GM12878 (cell line): ENCODE results near the gene MOCS1. TPM values are rescaled to one million over a fixed set of nuclear protein-coding genes. Genes with fewer than 3 reads are reported as not detected.

Experiments used
- ATAC-seq: fragments of 200-7000 bp; cut with Tn5 transposase; 3 replicates; pipeline ENCODE4 v1.9.1; 2020; ENCODE audit warnings: mild to moderate bottlenecking, moderate library complexity
- BruUV-seq: library from RNA; stranded (reverse); fragments of 400-500 nt; replicated peaks from 2 replicates; lab custom pipeline; 2021; lab: Mats Ljungman, UMichigan
- CTCF ChIA-PET: fragments of 300-600 bp; sonication (Branson Sonifier 250); formaldehyde crosslinking; extraction: SDS; loops from one replicate; lab custom pipeline; 2021; ENCODE audit warnings: inconsistent platforms; lab: Yijun Ruan, JAX
- POLR2A ChIA-PET: fragments of 350-600 bp; formaldehyde crosslinking; extraction: SDS; loops from one replicate; lab custom pipeline; 2021; ENCODE audit warnings: inconsistent platforms; lab: Charles Lee
- RAD21 ChIA-PET: fragments of 300-600 bp; sonication (Branson Sonifier 250); formaldehyde crosslinking; loops from one replicate; lab custom pipeline; 2023; ENCODE audit warnings: antibody characterized with exemption; ENCODE audit not compliant: unreplicated experiment; lab: Charles Lee
- SMC1A ChIA-PET: fragments of 300-600 bp; sonication (Branson Sonifier 250); formaldehyde crosslinking; loops from one replicate; lab custom pipeline; 2023; ENCODE audit not compliant: unreplicated experiment, uncharacterized antibody; lab: Charles Lee
- DNase-seq: peaks from one replicate; pipeline ENCODE4 v3.0.0-alpha.2; 2011; ENCODE audit warnings: low read depth, low spot score
- FAIRE-seq: peaks from 3 replicates; lab custom pipeline; 2011; peaks lifted over from hg19 to GRCh38; lab: Jason Lieb, UNC
- H2AFZ ChIP-seq: 2 replicates; pipeline ENCODE4 v1.6.0; 2011; ENCODE audit warnings: low read depth, low read length, control low read depth; ENCODE audit not compliant: control insufficient read depth
- H3K27ac ChIP-seq: 2 replicates; pipeline ENCODE4 v1.5.1; 2011; ENCODE audit warnings: control low read depth; ENCODE audit not compliant: control insufficient read depth, insufficient read depth
- H3K27me3 ChIP-seq, 2 experiments: replicated peaks in 1 of 2; 2 replicates each; pipeline versions ENCODE4 v1.6.0 to v1.6.1; 2011; ENCODE audit warnings: low read length in 1 of 2; ENCODE audit not compliant: control insufficient read depth in 2 of 2, insufficient read depth in 2 of 2
- H3K36me3 ChIP-seq, 2 experiments: 2 replicates each; pipeline ENCODE4 v1.5.1; 2011; ENCODE audit warnings: low read length in 1 of 2; ENCODE audit not compliant: control insufficient read depth in 2 of 2, insufficient read depth in 2 of 2
- H3K4me1 ChIP-seq: 2 replicates; pipeline ENCODE4 v1.6.1; 2011; ENCODE audit warnings: mild to moderate bottlenecking, low read length, moderate library complexity, mixed read lengths; ENCODE audit not compliant: control insufficient read depth, insufficient read depth
- H3K4me2 ChIP-seq: 2 replicates; pipeline ENCODE4 v1.6.0; 2011; ENCODE audit warnings: control low read depth; ENCODE audit not compliant: control insufficient read depth, insufficient read depth
- H3K4me3 ChIP-seq: fragments of 200-600 bp; sonication (generic); 2 replicates; pipeline ENCODE4 v1.5.1; 2016
- H3K79me2 ChIP-seq: 2 replicates; pipeline ENCODE4 v1.6.0; 2011; ENCODE audit warnings: low read length; ENCODE audit not compliant: control insufficient read depth, insufficient read depth
- H3K9ac ChIP-seq: 2 replicates; pipeline ENCODE4 v1.8.0; 2011; ENCODE audit warnings: low read length, control low read depth, mixed read lengths; ENCODE audit not compliant: control insufficient read depth, insufficient read depth
- H3K9me3 ChIP-seq: replicated peaks from 3 replicates; pipeline ENCODE4 v1.5.1; 2011; ENCODE audit warnings: mild to moderate bottlenecking, low read length; ENCODE audit not compliant: control insufficient read depth, insufficient read depth
- H4K20me1 ChIP-seq: 2 replicates; pipeline ENCODE4 v1.6.0; 2011; ENCODE audit not compliant: control insufficient read depth, insufficient read depth
- IRF5 ChIP-seq: fragments of 450-650 bp; IDR thresholded peaks from 2 replicates; pipeline ENCODE4 v1.6.1; 2017; ENCODE audit warnings: borderline replicate concordance
- NFIC ChIP-seq: IDR thresholded peaks from 2 replicates; pipeline ENCODE4 v1.6.1; 2012; ENCODE audit warnings: low read depth, mild to moderate bottlenecking, inconsistent platforms, low read length, moderate library complexity
- SMC3 ChIP-seq: IDR thresholded peaks from 2 replicates; pipeline ENCODE4 v1.6.1; 2011; ENCODE audit warnings: low read length, improper control_type of control experiment, borderline replicate concordance
- YBX1 ChIP-seq: fragments of 450-650 bp; IDR thresholded peaks from 2 replicates; pipeline ENCODE4 v1.6.1; 2016; ENCODE audit warnings: antibody characterized with exemption
- ZBED1 ChIP-seq: IDR thresholded peaks from 2 replicates; pipeline ENCODE4 v1.6.1; 2016; ENCODE audit warnings: borderline replicate concordance
- WGBS: methylation state at CpG from one replicate; pipeline ENCODE4 v1.1.6; 2016; ENCODE audit warnings: low lambda C conversion rate; ENCODE audit not compliant: insufficient replicate concordance, insufficient coverage; ENCODE audit errors: missing lambda C conversion rate; 5-methylcytosine and 5-hydroxymethylcytosine counted together
- in situ Hi-C: fragments of 300-500 bp; cut with MboI; formaldehyde crosslinking; loops from 9 replicates; pipeline ENCODE4 v1.14.3; 2018; ENCODE audit warnings: mixed read lengths
- intact Hi-C: fragments of 100-400 bp; cut with micrococcal nuclease; formaldehyde crosslinking; loops from one replicate; pipeline ENCODE4 v1.14.2; 2022; ENCODE audit not compliant: unreplicated experiment
- polyA plus RNA-seq, 11 experiments: library from polyadenylated mRNA; depleted of rRNA in 4 of 11; unstranded in 6 of 11; stranded (reverse) in 5 of 11; fragments of >200 nt; fragmentation: Nextera tagmentation in 4 of 11; fragmentation: Illumina TruSeq in 1 of 11; extraction: Ambion mirVana in 4 of 11; extraction: Trizol in 1 of 11; gene quantifications; 1 replicate in 1 of 11; 2 replicates in 10 of 11; pipeline versions ENCODE4 v1.2.1 to v1.2.3, GENCODE V29; 2011 to 2016; ENCODE audit warnings: inconsistent platforms in 2 of 11, missing spikeins in 2 of 11, low read depth in 1 of 11
- total RNA-seq, 4 experiments: library from RNA; depleted of rRNA in 3 of 4; stranded (reverse); fragments of >200 nt in 3 of 4; fragmentation: Illumina TruSeq in 1 of 4; extraction: Trizol in 1 of 4; gene quantifications; 2 replicates each; pipeline versions ENCODE4 v1.2.1 to v1.2.3, GENCODE V29; 2013 to 2021
- TF ChIP-seq, protein P1 (sequence below): IDR thresholded peaks from 2 replicates; pipeline ENCODE4 v1.6.1; 2011; ENCODE audit warnings: low read depth, low read length, improper control_type of control experiment, borderline replicate concordance
- TF ChIP-seq, protein P2 (sequence below): fragments of 450-650 bp; formaldehyde crosslinking; IDR thresholded peaks from 2 replicates; pipeline ENCODE4 v1.4.0; 2020; ENCODE audit warnings: mild to moderate bottlenecking, moderate library complexity

MOCS1 gene
- total and polyA plus RNA-seq, 10 of the 15 experiments (the other 5 are each of a cell fraction or from before 2014, with no cell fraction given), result 0.02 to 5.4 (median 0.16) TPM; not detected in 2

GRCh38 chr6:39891353-39891752, 42.9 kb downstream of the MOCS1 start (continued):
- no peak for TF ChIP-seq NFIC
- TF ChIP-seq ZBED1, result no peak
- TF ChIP-seq SMC3, result no peak

DNA sequence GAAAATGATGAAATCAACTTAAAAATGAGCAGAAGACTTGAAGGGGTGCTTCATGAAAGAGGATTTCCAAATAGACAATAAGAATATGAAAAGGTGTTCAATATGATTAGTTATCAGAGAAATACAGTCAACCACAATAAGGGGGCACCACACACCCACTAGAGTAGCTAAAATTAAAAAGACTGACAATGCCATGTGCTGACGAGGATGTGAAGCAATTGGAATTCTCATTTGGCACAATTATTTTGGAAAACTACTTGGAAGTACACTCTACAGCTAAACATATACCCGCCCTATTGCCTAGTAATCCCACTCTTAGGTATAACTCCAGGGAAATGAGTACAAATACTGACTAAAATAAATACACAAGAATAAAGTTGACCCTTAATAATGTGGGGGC, 45.0 kb downstream of the MOCS1 start:
- no peak overlapping the region for H3K27ac ChIP-seq
- ChIA-PET POLR2A (no interaction called here), SMC1A (interaction anchor here (1.1 to 5.5 kb wide), 5 partner anchors 8 to 526 kb away, joined by 3 to 41 read pairs (median 4); no protein-coding TSS in a partner anchor), RAD21 (no interaction called here)
- no peak for DNase-seq
- no peaks in the 10 kb centered on the region for H3K79me2 ChIP-seq
- in situ Hi-C loops, result loop anchor here (10.0 kb wide), 1 partner anchor 534 kb away; no protein-coding TSS in a partner anchor
- peaks cover 0 to 3% of the 10 kb centered on the region in 2 experiments; a peak in 2 of 4 replicates for H3K27me3 ChIP-seq
- H4K20me1 ChIP-seq, result no peaks in the 10 kb centered on the region
- no peak overlapping the region for H3K9ac ChIP-seq
- no peaks in the 10 kb centered on the region for H3K36me3 ChIP-seq
- no TSS peak for BruUV-seq
- no peak overlapping the region for H3K4me3 ChIP-seq
- H3K4me1 ChIP-seq, result no peaks in the 10 kb centered on the region
- WGBS, result 2% methylated on average over 2 of the region's 2 CpGs
- no peak overlapping the region for H2AFZ ChIP-seq
- ATAC-seq, result no peak
- H3K4me2 ChIP-seq, result no peak overlapping the region
- TF ChIP-seq YBX1 (no peak), IRF5 (no peak), ZBED1 (no peak)
- TF ChIP-seq, protein P1, sequence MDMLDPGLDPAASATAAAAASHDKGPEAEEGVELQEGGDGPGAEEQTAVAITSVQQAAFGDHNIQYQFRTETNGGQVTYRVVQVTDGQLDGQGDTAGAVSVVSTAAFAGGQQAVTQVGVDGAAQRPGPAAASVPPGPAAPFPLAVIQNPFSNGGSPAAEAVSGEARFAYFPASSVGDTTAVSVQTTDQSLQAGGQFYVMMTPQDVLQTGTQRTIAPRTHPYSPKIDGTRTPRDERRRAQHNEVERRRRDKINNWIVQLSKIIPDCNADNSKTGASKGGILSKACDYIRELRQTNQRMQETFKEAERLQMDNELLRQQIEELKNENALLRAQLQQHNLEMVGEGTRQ, result no peak
- TF ChIP-seq, protein P2, sequence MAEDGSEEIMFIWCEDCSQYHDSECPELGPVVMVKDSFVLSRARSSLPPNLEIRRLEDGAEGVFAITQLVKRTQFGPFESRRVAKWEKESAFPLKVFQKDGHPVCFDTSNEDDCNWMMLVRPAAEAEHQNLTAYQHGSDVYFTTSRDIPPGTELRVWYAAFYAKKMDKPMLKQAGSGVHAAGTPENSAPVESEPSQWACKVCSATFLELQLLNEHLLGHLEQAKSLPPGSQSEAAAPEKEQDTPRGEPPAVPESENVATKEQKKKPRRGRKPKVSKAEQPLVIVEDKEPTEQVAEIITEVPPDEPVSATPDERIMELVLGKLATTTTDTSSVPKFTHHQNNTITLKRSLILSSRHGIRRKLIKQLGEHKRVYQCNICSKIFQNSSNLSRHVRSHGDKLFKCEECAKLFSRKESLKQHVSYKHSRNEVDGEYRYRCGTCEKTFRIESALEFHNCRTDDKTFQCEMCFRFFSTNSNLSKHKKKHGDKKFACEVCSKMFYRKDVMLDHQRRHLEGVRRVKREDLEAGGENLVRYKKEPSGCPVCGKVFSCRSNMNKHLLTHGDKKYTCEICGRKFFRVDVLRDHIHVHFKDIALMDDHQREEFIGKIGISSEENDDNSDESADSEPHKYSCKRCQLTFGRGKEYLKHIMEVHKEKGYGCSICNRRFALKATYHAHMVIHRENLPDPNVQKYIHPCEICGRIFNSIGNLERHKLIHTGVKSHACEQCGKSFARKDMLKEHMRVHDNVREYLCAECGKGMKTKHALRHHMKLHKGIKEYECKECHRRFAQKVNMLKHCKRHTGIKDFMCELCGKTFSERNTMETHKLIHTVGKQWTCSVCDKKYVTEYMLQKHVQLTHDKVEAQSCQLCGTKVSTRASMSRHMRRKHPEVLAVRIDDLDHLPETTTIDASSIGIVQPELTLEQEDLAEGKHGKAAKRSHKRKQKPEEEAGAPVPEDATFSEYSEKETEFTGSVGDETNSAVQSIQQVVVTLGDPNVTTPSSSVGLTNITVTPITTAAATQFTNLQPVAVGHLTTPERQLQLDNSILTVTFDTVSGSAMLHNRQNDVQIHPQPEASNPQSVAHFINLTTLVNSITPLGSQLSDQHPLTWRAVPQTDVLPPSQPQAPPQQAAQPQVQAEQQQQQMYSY (CRISPR knock-in tag), result no peak
- TF ChIP-seq, all 136 proteins: peak for 0
- no peak for FAIRE-seq
- H3K9me3 ChIP-seq, result no peaks in the 10 kb centered on the region
- CTCF ChIA-PET, result interaction anchor here (0.8 kb wide), 1 partner anchor 527 kb away, joined by 3 read pairs; no protein-coding TSS in a partner anchor
- intact Hi-C loops, result no loop called here
